GM12864 (cell line): Measurements from ENCODE around the gene ARHGEF3.
A peak's percentile ranks its signal among the peaks of the same experiment; 100 is the strongest.
"Not testable (repeated sequence)": the region's sequence is repeated elsewhere in the genome, so short reads cannot be mapped to it uniquely, and the experiment has no call there.

Source experiments
- DNase-seq: peaks from one replicate; pipeline ENCODE4 v3.0.0-alpha.2; 2011; ENCODE audit warnings: low read depth
- H3K4me3 ChIP-seq: 2 replicates; pipeline ENCODE4 v1.5.1; 2011; ENCODE audit warnings: mild to moderate bottlenecking, low read depth, low read length, control low read depth
- TF ChIP-seq, protein P1 (sequence below): IDR thresholded peaks from 2 replicates; pipeline ENCODE4 v1.5.1; 2011; ENCODE audit warnings: low read depth, mild to moderate bottlenecking, moderate library complexity, low read length, control low read depth, inconsistent platforms; ENCODE audit errors: missing control alignments

ARHGEF3 gene

DNA sequence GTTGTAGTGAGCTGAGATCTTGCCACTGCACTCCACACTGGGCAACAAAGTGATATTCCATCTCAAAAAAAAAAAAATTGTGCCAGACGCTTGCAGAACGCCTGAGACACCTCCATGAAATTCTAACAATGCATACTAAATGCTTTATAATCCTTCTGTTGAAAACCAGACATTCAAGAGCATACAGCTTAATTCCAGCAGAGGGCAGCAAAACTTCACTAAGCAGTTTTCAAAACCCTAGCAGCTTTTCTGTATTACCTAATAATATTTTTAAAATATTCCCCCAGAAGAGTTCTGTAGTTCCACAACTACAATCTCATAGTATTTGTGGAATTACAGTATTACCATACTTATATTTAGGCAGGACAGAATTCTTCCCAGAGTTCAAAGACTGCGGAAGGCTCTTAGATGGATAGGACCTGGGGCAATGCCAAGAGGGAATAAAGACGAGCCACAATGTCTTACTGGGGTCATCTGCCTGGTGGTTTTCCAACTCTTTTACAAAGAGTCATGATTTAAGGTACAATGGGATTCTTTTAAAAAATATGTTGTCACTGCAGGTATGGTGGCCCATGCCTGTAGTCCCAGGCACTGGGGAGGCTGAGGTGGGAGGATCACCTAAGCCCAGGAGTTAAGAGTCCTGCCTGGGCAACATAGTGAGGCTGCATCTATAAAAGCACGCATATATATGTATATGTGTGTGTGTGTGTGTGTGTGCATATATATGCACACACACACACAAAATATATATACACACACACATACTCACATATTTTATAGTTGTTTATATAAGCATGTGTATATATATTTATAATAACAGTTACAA, 99.0 kb downstream of the ARHGEF3 start:
- no peak overlapping the region for H3K4me3 ChIP-seq
- peak; percentile 35 for DNase-seq
- TF ChIP-seq, protein P1, sequence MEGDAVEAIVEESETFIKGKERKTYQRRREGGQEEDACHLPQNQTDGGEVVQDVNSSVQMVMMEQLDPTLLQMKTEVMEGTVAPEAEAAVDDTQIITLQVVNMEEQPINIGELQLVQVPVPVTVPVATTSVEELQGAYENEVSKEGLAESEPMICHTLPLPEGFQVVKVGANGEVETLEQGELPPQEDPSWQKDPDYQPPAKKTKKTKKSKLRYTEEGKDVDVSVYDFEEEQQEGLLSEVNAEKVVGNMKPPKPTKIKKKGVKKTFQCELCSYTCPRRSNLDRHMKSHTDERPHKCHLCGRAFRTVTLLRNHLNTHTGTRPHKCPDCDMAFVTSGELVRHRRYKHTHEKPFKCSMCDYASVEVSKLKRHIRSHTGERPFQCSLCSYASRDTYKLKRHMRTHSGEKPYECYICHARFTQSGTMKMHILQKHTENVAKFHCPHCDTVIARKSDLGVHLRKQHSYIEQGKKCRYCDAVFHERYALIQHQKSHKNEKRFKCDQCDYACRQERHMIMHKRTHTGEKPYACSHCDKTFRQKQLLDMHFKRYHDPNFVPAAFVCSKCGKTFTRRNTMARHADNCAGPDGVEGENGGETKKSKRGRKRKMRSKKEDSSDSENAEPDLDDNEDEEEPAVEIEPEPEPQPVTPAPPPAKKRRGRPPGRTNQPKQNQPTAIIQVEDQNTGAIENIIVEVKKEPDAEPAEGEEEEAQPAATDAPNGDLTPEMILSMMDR, result peak; percentile 62

DNA sequence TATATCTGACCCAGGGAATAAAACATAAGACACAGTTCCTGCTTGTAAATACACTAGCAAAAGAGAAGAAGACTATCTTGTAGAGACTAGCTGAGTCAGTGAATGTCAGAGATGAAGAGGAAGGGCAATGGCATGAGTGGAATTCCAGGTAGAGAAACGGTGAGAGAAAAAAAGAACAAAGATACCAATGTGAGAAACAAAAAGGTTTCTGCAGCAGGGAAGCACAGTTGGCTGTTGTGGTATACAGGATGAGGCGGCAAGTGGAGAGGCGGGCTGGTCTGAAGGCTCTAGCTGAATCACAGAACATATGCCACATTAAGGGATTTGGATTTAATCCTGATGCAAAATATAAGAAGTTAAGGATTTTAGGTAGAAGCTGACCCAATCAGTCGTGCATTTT, 101.6 kb downstream of the ARHGEF3 start:
- TF ChIP-seq, protein P1, result no peak
- H3K4me3 ChIP-seq, result no peak overlapping the region
- DNase-seq, result no peak

DNA sequence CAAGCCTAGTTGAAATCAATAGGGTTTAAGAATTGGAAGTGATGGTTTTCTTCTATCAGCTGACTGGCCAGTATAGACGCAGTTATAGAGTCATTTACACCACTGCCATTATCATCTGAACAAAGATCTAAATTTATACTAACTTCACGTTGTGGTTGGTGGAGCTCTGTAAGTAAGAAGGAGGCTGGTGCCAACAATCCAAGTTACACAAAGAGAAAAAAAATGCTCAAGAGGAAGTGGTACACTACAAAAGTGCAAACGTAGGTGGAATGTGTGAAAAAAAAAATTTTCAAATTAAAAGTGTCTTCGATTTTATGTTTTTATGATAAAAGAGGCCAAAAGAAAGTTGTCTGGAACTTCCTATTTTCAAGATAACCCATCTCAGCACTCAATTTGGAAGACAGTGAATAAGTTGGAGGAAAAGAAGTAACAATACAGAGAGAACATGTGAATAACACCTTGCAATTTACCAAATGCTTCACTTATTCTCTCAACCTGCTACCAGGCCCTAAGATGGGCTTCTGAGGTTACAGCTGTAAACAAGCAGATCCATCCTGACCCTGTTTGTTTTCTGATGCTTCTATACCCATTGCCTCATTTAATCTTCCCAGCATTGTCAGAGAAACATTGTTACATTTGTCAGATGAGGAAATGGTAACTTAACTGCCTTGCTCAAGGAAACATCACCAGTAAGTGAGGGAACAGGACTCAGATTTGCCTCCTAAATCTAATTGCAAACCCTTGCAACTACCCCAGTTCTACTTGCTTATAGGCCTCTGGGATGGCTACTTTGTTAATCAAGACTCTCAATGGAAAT, 106.7 kb downstream of the ARHGEF3 start:
- TF ChIP-seq, protein P1, result no peak
- DNase-seq, result no peak
- H3K4me3 ChIP-seq, result no peak overlapping the region

GRCh38 chr3:56693750-56694149, 108.0 kb downstream of the ARHGEF3 start:
- TF ChIP-seq, protein P1, result no peak
- no peak overlapping the region for H3K4me3 ChIP-seq
- DNase-seq, result no peak

- DNase-seq, H3K4me3 ChIP-seq: not testable (repeated sequence)
These were observed 109.0 kb downstream of the ARHGEF3 start for GRCh38 chr3:56692520-56693433.

- H3K4me3 ChIP-seq, DNase-seq: not testable (repeated sequence)
These were observed 109.8 kb downstream of the ARHGEF3 start for GRCh38 chr3:56692001-56692365.

DNA sequence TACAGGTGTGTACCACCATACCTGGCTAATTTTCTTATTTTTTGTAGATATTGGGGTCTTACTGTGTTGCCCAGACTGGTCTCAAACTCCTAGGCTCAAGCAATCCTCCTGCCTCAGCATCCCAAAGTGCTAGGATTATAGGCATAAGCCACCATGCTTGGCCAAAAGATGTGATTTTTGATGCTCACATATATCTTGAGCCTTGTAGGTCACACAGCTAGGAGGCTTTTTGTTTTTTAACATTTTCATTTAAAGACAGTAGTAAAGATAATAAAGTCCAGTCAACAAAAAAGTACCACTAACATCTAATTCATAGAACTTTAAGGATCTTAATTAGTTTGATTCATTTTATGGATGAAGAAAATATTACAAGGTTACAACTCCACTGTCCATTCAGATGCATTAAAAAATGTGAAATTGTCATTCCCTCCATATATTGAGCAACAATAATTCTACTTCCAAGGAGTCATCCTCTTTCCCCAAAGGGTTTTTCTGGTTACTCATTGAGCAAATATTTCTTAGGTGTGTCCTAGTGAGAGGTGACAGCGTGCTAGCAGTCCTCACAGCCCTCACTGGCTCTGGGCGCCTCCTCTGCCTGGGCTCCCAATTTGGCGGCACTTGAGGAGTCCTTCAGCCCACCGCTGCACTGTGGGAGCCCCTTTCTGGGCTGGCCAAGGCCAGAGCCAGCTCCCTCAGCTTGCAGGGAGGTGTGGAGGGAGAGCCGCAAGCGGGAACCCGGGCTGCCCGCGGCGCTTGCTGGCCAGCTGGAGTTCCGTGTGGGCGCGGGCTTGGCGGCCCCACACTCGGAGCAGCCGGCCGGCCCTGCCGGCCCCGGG, 110.4 kb downstream of the ARHGEF3 start:
- TF ChIP-seq, protein P1, result no peak
- H3K4me3 ChIP-seq, result no peak overlapping the region
- DNase-seq, result no peak
